AG20443 (cell line): ENCODE measurements around the gene PLEKHB2.
"Not testable (repeated sequence)": the region's sequence is repeated elsewhere in the genome, so short reads cannot be mapped to it uniquely, and the experiment has no call there.

Experiments used
- DNase-seq: peaks from one replicate; pipeline ENCODE4 v3.0.0; 2012; ENCODE audit warnings: low spot score, mixed read lengths

The PLEKHB2 gene

DNA sequence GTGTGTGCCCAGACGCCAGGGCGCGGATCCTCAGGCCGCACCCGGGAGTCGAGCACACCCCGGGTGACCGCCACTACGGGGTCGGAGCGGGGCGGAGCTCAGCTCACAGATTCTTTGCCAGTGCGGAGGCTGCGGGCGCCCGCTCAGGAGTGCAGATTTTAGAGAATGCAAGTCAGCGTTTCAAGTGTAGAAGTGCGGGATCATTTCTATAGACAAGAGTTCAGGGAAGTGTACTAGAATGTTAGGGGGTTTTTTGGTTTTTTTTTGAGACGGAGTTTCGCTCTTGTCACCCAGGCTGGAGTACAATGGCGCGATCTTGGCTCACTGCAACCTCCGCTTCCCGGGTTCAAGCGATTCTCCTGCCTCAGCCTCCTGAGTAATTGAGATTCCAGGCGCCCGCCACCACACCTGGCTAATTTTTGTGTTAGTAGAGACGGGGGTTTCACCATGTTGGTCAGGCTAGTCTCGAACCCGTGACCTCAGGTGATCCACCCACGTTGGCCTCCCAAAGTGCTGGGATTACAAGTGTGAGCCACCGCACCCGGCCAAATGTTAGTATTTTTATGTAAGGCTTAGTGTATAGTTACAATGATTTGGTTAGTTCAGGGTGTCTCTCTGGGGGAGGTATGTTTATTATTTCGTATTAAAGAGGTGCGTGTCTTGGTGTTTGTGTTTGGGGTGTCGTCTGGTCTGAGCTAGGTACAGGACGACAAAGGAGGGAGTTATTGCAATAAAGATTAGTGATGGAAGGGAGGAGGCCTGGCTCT is 11.3 kb upstream of the PLEKHB2 start:
- no peak for DNase-seq

DNA sequence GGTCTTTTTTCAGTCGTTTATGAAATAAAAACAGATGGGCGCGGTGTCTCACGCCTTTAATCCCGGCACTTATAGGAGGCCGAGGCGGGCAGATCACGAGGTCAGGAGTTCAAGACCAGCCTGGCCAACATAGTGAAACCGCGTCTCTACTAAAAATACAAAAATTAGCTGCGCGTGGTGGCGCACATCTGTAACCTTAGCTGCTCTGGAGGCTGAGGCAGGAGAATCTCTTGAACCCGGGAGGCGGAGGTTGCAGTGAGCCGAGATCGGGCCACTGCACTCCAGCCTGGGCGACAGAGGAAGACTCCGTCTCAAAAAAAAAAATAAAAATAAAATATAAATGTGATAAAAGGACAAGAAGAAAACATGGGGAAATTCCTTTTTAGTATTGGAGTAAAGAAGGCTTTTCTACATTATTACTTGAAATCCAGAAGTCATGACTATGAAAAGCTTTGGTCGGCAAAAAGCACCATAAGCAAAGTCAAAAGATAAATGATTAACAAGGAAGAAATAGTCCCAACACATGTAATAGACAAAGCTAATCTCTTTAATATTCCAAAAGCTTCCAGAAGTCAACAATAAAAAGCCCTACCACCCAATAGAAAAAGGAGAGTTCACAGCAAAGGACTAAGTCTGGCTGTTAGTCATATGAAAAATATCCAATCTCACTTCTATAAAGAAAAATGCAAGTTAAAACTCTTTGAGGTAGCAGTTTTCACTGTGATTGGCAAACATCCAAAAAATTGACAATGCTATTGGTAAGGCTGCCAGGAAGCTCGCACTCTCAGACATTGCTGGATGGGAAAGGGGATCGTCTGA is 10.5 kb upstream of the PLEKHB2 start:
- no peak for DNase-seq

DNA sequence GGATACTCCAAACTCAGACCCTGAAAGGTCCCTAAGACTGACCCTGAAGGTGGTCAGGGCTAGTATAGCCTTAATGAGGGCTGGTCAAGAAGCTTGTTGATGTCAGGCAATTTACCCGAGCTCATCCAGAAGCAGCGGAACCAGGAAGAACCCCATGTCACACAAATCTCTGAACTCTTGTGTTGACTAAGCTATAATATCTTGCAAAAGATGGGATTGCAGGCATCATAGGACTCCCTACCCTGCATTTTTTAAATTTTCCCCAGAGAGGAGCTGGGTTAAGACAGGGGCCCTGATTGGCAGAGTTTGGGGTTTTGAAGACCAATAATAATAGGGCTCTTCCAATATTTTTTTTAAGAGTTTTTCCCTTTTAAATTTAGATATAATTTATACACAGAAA is 2.0 kb upstream of the PLEKHB2 start:
- DNase-seq, result no peak

DNA sequence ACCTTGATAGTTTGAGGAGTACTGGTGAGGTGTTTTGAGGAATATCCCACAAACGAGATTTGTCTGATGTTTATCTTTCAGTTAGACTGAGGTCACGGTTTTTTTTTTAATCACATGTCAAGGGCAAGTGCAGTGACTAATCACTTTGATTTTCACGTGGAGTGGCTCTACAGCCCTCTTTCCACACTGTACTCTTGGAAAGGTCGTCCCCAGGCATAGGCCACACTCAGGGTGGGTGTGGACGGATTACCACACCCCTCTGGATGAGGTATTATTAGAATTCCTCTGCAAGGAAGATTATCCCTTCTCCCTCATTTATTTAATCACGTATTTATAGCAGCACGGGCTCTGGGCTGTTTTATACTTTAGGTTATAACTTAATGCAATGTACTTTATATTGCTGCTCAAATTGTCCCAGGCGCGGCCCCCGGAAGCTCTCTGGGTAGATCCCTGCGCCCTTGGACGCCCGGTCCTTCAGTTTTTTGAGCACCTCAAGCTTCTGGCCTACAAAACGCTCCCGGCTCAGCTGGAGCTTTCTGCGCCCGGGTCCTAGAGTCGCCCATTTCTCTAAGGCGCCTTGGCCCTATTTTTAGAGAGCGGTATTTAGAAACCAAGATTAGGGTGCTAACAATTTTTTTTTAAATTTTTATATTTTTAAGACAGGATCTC is 515 bp upstream of the PLEKHB2 start:
- peak; percentile 77 for DNase-seq

DNA sequence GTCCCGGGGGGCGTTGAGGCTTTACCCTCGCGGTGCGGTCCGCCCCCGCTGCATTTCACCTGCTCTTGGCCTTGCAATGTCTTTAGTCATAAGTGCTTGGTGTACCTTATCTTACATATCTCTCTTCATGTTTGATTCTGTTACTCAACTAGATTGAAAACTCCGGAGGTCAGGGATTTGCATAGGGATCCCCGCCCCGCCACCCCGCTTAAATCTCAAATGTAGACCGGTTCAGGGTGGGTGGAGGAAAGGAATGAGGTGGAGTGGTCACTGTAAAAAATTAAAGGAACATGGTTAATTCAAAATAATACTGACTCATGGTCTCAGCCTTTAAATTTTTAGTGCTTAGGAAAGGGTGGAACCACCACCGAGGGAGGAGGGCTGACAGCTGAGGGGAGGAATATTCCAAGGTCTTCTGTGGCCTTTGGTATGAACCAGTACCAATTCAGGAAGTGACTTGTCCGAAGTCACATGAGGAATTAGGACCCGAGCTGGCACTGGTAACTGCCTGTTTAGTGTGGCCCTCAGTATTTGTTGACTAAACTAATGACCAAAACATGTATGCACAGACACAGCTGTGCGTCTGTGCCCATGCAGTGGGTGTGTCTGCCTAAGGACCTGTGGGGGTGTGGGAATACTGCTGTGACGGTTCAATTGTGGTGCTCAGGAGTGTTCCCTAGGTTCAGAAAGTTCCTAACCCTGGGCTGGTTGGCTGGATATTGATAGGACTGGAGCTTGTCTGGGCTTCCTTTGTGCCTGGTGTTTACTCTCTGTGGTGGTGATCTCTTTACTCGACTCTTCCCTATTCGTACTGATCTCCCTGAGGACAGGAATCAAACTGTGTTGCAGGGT is 1.0 kb downstream of the PLEKHB2 start:
- DNase-seq, result peak; percentile 71

DNA sequence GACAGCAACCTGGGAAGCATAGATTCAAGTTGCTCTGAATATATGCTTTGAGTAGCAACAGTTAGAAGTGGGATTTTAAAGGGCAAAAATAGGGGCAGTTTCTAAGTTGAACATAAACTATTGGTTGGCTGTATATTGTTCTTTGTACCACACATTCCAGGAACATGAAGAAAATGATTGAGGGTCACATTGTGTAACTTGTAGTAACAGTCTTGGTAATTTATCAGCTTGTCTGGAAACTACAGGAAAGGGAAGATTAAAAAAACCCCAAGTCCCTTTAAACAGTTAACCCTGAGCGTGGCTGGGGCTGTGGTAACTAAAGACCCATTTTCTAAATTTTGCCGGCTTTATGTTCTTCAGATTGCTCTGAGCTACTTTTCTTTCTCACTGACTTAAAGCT is 7.4 kb downstream of the PLEKHB2 start:
- DNase-seq, result no peak

DNA sequence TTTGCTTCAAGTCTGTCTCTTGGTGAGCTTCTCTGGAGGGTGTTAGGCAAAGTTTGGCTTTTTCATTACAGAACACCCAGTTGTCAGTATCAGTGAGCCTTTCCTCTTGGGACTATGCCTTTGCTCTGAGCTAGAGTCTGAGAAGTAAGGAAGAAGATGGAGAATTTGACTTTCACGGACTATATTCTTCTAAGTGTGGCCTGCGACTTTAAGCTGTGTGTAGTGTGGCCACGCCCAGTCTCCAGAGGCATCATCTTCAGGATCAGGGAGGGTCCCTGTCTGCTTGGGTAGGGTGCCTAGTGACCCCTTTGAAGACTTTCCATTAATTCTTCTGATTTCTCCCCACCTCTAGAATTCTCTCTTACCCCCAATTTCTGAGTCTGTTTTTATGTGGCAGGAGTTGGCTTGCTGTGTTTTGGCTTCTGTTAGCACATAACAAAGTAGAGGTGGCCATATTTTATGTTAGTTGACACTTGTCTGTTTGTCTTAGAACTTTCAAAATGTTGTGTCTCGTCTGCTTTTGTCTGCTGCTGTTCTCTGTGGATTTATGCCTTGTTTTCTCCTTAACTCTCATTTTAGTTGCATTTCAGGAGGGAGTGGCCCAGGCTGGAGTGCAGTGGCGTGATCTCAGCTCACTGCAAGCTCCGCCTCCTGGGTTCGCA is 8.6 kb downstream of the PLEKHB2 start:
- no peak for DNase-seq

DNA sequence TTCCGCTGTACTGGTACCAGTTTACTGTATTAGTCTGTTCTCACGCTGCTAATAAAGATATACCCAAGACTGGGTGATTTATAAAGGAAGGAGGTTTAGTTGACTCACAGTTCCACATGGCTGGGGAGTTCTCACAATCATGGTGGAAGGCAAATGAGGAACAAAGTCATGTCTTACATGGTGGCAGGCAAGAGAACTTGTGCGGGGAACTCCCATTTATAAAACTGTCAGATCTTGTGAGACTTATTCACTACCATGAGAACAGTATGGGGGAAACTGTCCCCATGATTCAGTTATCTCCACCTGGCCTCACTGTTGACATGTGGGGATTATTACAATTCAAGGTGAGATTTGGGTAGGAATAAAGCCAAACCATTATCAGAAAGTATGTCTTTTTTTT is 9.8 kb downstream of the PLEKHB2 start:
- DNase-seq, result not testable (repeated sequence)

DNA sequence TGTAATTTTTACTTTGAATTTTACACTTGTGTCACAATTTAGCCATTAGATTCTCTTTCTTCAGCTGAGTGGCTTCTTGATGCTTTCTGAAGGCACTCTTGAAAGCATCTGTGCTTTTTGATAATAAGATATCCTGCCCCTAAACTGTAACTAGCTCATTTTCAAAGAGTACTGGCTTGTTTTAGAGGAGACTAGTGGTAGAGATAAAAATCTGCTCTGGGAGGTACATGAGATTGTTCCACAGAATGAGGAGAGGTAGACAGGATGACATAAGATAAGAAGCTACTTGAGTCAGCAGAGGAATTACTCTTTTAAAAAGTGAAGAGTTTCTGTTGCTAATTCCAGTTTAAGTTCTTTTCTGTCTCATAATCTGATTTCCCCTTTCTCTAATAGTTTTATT is 10.6 kb downstream of the PLEKHB2 start:
- DNase-seq, result no peak

DNA sequence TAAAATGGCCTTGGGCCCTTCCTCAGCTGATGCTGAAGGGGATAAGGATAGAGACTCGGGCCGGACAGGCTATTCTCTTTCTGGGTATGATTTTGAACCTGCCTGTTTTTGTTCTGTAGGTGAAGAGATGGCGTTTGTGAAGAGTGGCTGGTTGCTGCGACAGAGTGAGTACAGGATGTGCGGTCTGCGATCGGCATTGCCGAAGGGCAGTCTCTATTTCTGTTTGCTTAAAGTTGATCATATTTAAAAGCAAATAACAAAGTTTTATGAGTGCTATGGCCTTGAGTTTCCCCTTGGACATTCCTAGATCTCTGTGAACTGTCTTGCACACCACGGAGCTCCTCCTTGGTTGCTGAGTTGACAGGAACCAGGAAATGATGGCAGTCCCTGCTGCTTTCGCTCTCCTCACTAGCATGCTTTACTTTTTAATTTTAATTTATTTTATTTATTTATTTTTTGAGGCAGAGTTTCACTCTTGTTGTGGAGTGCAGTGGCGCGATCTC is 15.7 kb downstream of the PLEKHB2 start:
- DNase-seq, result no peak

DNA sequence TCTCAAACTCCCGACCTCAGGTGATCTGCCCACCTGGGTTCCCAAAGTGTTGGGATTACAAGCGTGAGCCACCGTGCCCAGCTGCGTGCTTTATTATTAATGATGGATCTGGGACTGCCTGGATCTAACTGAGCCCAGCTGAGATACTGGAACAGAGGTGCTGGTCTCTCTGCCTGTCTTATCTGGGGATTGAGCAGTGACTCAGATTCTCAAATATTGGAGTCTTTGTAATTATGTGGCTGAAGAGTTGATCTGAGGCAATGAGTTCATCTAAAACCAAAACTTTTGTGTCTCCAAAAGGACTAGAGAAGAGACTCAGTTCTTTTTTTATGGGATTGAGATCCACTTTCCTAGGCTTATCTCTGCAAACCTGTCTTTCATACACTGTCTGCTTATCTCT is 16.3 kb downstream of the PLEKHB2 start:
- no peak for DNase-seq

DNA sequence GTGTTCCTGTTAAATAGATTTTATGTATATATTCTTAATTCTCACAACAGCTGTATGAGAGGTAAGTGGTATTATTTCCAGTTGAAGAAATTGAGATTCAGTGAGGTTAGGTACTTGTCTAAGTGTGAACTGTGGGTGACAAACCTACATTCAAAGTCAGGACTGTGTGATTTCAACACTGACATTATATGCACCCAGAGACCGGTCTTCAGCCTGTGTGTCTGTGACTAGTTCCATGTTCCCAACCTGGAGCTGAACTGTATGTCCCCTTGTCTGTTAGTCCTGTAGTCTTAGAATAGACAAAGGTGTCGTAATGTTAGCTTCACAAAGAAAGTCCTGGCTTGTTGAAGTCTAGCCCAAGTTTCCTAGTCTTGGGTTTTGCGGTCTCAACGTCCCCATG is 17.4 kb downstream of the PLEKHB2 start:
- no peak for DNase-seq

DNA sequence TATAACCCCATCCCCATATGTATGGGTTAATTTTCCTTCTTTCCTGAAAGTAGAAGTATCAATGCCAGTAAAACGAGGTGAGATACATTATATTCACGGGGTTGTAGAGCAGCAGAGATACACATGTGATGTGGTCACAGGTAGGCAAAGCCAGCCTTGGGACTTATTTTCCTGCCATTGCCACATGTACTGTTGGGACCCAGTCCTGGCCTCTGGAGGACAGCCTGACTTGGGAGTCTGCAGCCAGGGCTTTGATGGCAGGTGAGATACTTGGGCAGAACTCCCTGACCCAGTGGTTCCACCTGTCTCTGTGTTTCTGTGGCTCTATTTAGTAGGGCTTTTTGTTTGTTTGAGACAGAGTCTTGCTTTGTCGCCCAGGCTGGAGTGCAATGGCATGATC is 18.1 kb downstream of the PLEKHB2 start:
- no peak for DNase-seq

DNA sequence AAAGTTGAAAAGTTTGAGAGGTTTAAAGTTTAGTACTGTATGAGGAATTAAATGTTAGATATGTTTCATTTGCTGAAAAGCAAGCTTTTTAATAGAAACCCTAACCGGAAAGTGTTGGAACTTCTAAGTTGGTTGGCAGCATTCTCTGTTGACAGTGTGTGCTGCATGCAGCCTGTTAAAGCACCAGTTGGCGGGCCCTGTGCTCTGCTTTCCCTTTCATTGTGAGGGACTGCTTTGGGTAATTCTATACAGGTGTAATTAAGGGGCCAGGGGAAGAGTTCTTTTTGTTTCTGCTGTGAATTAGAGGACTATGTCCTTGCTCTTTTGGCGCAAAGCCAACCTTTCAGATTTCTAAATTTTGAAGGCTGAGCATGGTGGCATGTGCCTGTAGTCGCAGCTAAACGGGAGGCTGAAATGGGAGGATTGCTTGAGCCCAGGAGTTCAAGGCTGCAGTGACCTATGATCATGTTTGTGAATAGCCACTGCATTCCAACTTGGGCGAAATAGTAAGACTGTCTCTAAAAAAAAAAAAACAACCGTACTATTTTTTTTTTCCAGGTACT is 20.1 kb downstream of the PLEKHB2 start:
- DNase-seq, result no peak

DNA sequence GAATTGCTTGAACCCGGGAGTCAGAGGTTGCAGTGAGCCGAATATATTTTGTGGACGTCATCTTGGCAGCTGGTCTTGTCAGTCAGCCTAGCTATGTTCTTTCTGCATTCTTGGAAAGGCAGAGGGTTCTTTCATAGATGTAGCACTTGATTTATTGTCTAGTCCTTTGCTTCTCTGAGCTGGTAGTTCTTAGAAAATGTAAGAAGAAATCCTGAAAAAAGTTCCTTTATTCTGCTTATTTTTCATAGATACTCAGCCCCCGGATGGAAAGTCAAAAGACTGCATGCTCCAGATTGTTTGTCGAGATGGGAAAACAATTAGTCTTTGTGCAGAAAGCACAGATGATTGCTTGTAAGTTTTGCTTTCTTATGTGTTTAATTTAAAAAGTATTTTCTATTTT is 21.3 kb downstream of the PLEKHB2 start:
- DNase-seq, result no peak

DNA sequence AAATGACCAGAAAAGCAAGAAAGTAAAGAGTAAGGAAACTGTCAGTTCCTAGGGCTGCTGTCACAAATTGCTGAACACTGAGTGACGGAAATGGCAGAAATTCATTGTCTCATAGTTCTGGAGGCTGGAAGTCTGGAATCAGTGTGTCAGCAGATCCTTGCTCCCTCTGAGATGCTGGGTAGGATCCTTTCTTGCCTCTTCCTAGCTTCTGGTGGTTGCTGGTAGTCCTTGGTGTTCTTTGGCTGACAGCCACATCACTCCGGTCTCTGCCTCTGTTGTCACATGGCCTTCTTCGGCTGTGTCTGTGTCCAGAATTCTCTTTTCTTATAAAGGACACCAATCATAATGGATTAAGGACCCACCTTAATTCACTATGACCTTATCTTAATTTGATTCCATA is 21.9 kb downstream of the PLEKHB2 start:
- DNase-seq, result no peak

DNA sequence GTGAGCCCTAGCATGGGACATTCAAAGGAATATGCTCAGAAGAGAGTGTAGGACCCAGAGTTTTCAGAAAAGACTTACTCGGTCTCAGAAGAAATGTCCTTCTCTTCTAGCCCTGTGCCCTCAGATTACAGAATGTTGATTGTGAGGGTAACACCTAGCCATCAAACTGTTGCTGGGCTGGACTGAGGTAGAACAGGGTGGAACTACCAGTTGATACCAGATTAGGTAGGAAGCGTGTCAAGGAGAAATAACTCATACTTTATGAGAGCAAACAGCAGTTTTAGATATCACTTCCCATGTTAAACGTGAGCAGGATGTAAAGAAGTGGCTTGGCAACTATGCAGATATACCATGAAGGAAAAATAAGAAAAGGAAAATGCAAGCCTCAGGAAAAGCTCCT is 22.8 kb downstream of the PLEKHB2 start:
- DNase-seq, result no peak

DNA sequence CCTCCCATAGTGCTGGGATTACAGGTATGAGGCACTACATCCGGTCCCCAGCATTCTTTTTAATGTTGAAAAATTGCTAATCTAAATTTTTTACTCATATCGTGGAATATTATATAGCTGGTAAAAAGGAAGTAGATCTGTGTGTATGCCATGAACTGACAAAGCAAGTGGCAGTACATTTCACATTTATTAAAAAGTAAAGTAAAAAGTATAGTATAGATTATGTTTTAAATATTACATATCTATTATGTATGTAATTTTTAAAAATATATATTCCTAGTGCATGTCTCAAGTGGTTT is 25.1 kb downstream of the PLEKHB2 start:
- DNase-seq, result no peak

DNA sequence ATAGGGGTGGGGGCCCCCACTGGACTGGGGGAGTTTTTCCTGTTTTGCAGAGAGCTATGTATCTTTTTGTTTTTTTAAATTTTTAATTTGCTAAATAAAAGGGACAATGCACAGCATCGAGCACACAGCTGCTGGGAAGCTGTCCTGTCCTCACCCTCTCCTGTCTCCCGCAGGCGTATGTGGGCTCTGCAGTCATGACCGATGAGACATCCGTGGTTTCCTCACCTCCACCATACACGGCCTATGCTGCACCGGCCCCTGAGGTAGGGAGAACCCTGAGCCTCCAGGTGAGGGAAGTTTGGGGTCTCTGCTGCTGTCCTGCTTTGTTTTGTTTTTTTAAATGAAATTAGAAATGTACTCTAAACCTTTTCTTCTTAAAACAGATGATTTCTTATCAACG is 27.6 kb downstream of the PLEKHB2 start:
- no peak for DNase-seq

DNA sequence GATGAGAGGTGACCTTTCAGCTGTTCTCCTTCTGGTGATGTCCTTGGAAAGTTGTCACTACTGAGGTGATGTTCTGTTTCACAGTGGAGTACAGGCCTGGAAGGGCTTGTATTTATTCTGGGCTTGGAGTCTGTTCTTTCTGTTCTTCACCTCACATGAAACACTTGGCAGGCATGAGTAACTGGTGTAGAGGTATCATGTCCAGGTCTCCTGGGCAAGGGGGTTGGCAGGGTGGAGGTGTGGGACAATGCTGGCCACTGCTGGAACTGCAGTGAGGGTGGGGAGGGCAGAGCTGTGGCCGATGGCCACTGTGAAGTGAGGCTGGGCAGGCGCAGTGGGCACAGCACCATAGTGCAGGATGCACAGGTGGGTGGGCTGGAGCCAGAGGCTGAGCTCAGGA is 35.4 kb downstream of the PLEKHB2 start:
- no peak for DNase-seq

DNA sequence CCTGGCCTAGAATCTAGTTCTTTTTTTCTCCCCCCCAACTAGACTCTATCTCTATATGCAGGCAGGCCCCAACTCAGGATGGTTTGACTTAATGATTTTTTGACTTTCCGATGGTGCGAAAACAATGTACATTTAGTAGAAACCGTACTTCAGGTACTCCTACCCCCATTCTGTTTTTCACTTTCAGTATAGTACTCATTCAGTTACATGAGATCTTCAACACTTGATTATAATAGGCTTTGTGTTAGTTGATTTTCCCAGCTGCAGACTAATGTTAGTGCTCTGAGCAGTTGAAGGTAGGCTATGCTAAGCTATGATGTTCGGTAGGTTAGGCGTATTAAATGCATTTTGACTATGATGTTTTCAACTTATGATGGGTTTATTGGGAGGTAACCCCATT is 37.7 kb downstream of the PLEKHB2 start:
- DNase-seq, result no peak
